PFSK-1 (cell line): ENCODE results near the gene ANKFY1.

Experiments
- FOXP2 ChIP-seq: optimal IDR thresholded peaks from 2 replicates; pipeline ENCODE3; 2011; ENCODE audit warnings: borderline replicate concordance, control low read depth, inconsistent platforms; ENCODE audit not compliant: insufficient read depth; ENCODE audit errors: extremely low read length, extremely low read depth
- POLR2AphosphoS5 ChIP-seq: IDR thresholded peaks from 2 replicates; pipeline ENCODE4 v1.6.1; 2012; ENCODE audit warnings: low read depth, mild to moderate bottlenecking, control low read depth, low read length, moderate library complexity
- REST ChIP-seq, 2 experiments: IDR thresholded peaks; 2 replicates each; pipeline versions ENCODE4 v1.6.1 to v1.8.0; 2011 to 2012; ENCODE audit warnings: low read depth in 2 of 2, low read length in 2 of 2, control low read depth in 1 of 2, inconsistent platforms in 1 of 2, mild to moderate bottlenecking in 1 of 2, moderate library complexity in 1 of 2; ENCODE audit not compliant: insufficient read depth in 1 of 2
- SIN3A ChIP-seq: IDR thresholded peaks from 2 replicates; pipeline ENCODE4 v1.6.1; 2012; ENCODE audit warnings: mild to moderate bottlenecking, low read length, moderate library complexity, borderline replicate concordance; ENCODE audit not compliant: insufficient read depth
- TAF1 ChIP-seq: IDR thresholded peaks from 2 replicates; pipeline ENCODE4 v1.6.1; 2012; ENCODE audit warnings: low read length, control low read depth, borderline replicate concordance; ENCODE audit not compliant: insufficient read depth

- TF ChIP-seq POLR2AphosphoS5 (no peak), SIN3A (no peak), REST (IDR thresholded peaks at IDR 0.05; ENCODE audit: insufficient read depth in 1 of 2, low read depth in 2 of 2, low read length in 2 of 2) (no peak), TAF1 (no peak), FOXP2 (no peak)
Observed at GRCh38 chr17:4172356-4172755, 91.4 kb downstream of the ANKFY1 start.
